GM23338 (cell line): Measurements from ENCODE around the gene KCNH8. TPM values are rescaled to one million over a fixed set of nuclear protein-coding genes. Genes with fewer than 3 reads are reported as not detected.

Experiments used
- ATAC-seq: fragments of 200-7000 bp; cut with Tn5 transposase; 3 replicates; pipeline ENCODE4 v1.9.1; 2020
- DNase-seq: peaks from one replicate; pipeline ENCODE4 v3.0.0-alpha.2; 2015; ENCODE audit warnings: low spot score
- H2AFZ ChIP-seq: fragments of 200-600 bp; sonication (generic); 2 replicates; pipeline ENCODE4 v1.8.0; 2016; ENCODE audit warnings: antibody characterized with exemption, mild to moderate bottlenecking, moderate library complexity
- H3F3A ChIP-seq: fragments of 200-600 bp; sonication (generic); replicated peaks from 2 replicates; pipeline ENCODE4 v1.8.0; 2017; ENCODE audit warnings: antibody characterized with exemption, mixed run types, low read depth
- H3K27ac ChIP-seq: fragments of 200-600 bp; sonication (generic); 2 replicates; pipeline ENCODE4 v1.6.1; 2016; ENCODE audit warnings: low read depth
- H3K27me3 ChIP-seq: fragments of 200-600 bp; sonication (generic); 2 replicates; pipeline ENCODE4 v1.8.0; 2016; ENCODE audit warnings: mild to moderate bottlenecking, mixed run types, moderate library complexity; ENCODE audit not compliant: insufficient read depth
- H3K36me3 ChIP-seq: fragments of 200-600 bp; sonication (generic); 2 replicates; pipeline ENCODE4 v1.8.0; 2016; ENCODE audit warnings: mild to moderate bottlenecking; ENCODE audit not compliant: insufficient read depth
- H3K4me1 ChIP-seq: fragments of 200-600 bp; sonication (generic); 2 replicates; pipeline ENCODE4 v1.8.0; 2016; ENCODE audit warnings: mild to moderate bottlenecking, moderate library complexity; ENCODE audit not compliant: insufficient read depth
- H3K4me2 ChIP-seq: fragments of 200-600 bp; sonication (generic); 2 replicates; pipeline ENCODE4 v1.7.1; 2017; ENCODE audit warnings: mixed run types
- H3K4me3 ChIP-seq: fragments of 200-600 bp; sonication (generic); 2 replicates; pipeline ENCODE4 v1.6.1; 2016; ENCODE audit warnings: mixed run types
- H3K79me2 ChIP-seq: fragments of 200-600 bp; sonication (generic); replicated peaks from 2 replicates; pipeline ENCODE4 v1.8.0; 2017; ENCODE audit warnings: mild to moderate bottlenecking; ENCODE audit not compliant: insufficient read depth
- H3K9me2 ChIP-seq: fragments of 200-600 bp; sonication (generic); 2 replicates; pipeline ENCODE4 v1.8.0; 2017; ENCODE audit not compliant: insufficient read depth
- H4K20me1 ChIP-seq: fragments of 200-600 bp; sonication (generic); replicated peaks from 2 replicates; pipeline ENCODE4 v1.8.0; 2017; ENCODE audit warnings: mild to moderate bottlenecking; ENCODE audit not compliant: insufficient read depth
- H3K27ac Mint-ChIP-seq: 2 replicates; pipeline ENCODE4 v1.8.0; 2020; ENCODE audit warnings: inconsistent platforms, mild to moderate bottlenecking, moderate library complexity, mixed read lengths
- H3K27me3 Mint-ChIP-seq: 3 replicates; pipeline ENCODE4 v1.8.0; 2022; ENCODE audit warnings: low read depth, mild to moderate bottlenecking, moderate library complexity, mixed read lengths, inconsistent platforms; ENCODE audit not compliant: insufficient read depth, poor library complexity
- H3K36me3 Mint-ChIP-seq: 3 replicates; pipeline ENCODE4 v1.8.0; 2021; ENCODE audit warnings: low read depth, mild to moderate bottlenecking, inconsistent platforms, moderate library complexity, mixed read lengths
- H3K4me1 Mint-ChIP-seq: 3 replicates; pipeline ENCODE4 v1.8.0; 2020; ENCODE audit warnings: mild to moderate bottlenecking, inconsistent platforms, mixed read lengths
- H3K4me3 Mint-ChIP-seq: 3 replicates; pipeline ENCODE4 v1.8.0; 2021; ENCODE audit warnings: moderate library complexity, mild to moderate bottlenecking, inconsistent platforms, mixed read lengths
- H3K9me3 Mint-ChIP-seq: 3 replicates; pipeline ENCODE4 v1.8.0; 2020; ENCODE audit warnings: moderate library complexity, mild to moderate bottlenecking, inconsistent platforms, mixed read lengths
- CTCF ChIP-seq, 2 experiments: fragments of 200-600 bp in 1 of 2; sonication (generic) in 1 of 2; conservative IDR thresholded peaks; 2 replicates each; pipeline versions ENCODE4 v1.5.1 to v1.6.1; 2016 to 2017; ENCODE audit warnings: antibody characterized with exemption in 2 of 2, low read depth in 2 of 2, mild to moderate bottlenecking in 2 of 2, moderate library complexity in 1 of 2
- ETS1 ChIP-seq: IDR thresholded peaks from 2 replicates; pipeline ENCODE4 v1.6.1; 2016; ENCODE audit warnings: antibody characterized with exemption
- EZH2 ChIP-seq: fragments of 200-600 bp; sonication (generic); IDR thresholded peaks from one replicate; pipeline ENCODE4 v1.8.0; 2017; ENCODE audit warnings: antibody characterized with exemption, mild to moderate bottlenecking, low read depth; ENCODE audit not compliant: unreplicated experiment
- EZH2phosphoT487 ChIP-seq: fragments of 200-600 bp; sonication (generic); IDR thresholded peaks from one replicate; pipeline ENCODE4 v1.8.1; 2018; ENCODE audit warnings: antibody characterized with exemption; ENCODE audit not compliant: unreplicated experiment
- JUNB ChIP-seq: IDR thresholded peaks from one replicate; pipeline ENCODE4 v1.6.1; 2016; ENCODE audit warnings: antibody characterized with exemption; ENCODE audit not compliant: unreplicated experiment
- NANOG ChIP-seq: IDR thresholded peaks from 2 replicates; pipeline ENCODE4 v1.6.1; 2016; ENCODE audit warnings: antibody characterized with exemption, borderline replicate concordance
- POLR2AphosphoS5 ChIP-seq: IDR thresholded peaks from 2 replicates; pipeline ENCODE4 v1.6.1; 2016; ENCODE audit warnings: antibody characterized with exemption, low read depth
- ZNF114 ChIP-seq: fragments of 250-450 bp; sonication (Bioruptor Pico); IDR thresholded peaks from 2 replicates; pipeline ENCODE4 v1.5.0; 2020; ENCODE audit warnings: mild to moderate bottlenecking, moderate library complexity
- ZNF331 ChIP-seq: fragments of 250-450 bp; sonication (Bioruptor Pico); IDR thresholded peaks from 2 replicates; pipeline ENCODE4 v1.5.0; 2020; ENCODE audit warnings: low read depth, mild to moderate bottlenecking, moderate library complexity
- polyA plus RNA-seq: library from polyadenylated mRNA; unstranded; fragments of >200 nt; fragmentation: Nextera tagmentation; extraction: Ambion mirVana; gene quantifications from 2 replicates; pipeline ENCODE4 v1.2.1, GENCODE V29; 2016
- total RNA-seq: library from RNA; depleted of rRNA; stranded (reverse); fragments of >200 nt; shearing (Covaris generic); gene quantifications from 2 replicates; pipeline ENCODE4 v1.2.3, GENCODE V29; 2014

Gene KCNH8
- total and polyA plus RNA-seq, 2 experiments from 2014 or later = 1.3 to 3.4 TPM

DNA sequence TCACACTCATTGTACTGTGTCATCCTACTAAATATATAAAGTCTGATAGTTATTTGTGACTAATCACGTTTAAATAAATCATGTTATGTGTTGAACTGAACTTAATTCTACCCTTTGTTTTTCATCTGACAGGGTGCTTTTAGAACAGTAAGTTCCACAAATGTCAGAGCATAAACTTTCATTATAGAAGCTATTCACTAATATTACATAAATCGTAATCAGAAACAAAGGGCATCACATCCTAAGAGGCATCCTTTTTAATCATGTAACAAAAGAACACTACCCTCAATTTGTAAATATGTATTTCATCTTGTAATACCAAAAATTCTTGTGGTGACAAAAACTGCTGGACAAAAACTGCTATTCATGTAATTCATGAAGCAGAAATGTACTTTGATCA is 50.8 kb downstream of the KCNH8 start:
- TF ChIP-seq CTCF (conservative IDR thresholded peaks at IDR 0.05; ENCODE audit: low read depth in 2 of 2) = no peak
- TF ChIP-seq NANOG = no peak
- no peak for TF ChIP-seq EZH2phosphoT487
- H3K36me3 ChIP-seq = no peaks in the 10 kb centered on the region
- no peak for ATAC-seq
- no peaks in the 10 kb centered on the region for H3K36me3 Mint-ChIP-seq
- no peaks in the 10 kb centered on the region for H3F3A ChIP-seq
- no peaks in the 10 kb centered on the region; the same call in 2 of the 3 replicates for H3K4me1 Mint-ChIP-seq
- H3K79me2 ChIP-seq = no peaks in the 10 kb centered on the region
- no peak overlapping the region for H3K4me2 ChIP-seq
- no peak overlapping the region for H2AFZ ChIP-seq
- no peak for DNase-seq
- H3K9me3 Mint-ChIP-seq = no peaks in the 10 kb centered on the region
- no peaks in the 10 kb centered on the region for H3K4me1 ChIP-seq
- H3K27ac Mint-ChIP-seq = no peak overlapping the region
- no peak overlapping the region for H3K4me3 ChIP-seq
- no peaks in the 10 kb centered on the region for H4K20me1 ChIP-seq
- H3K27ac ChIP-seq = no peak overlapping the region
- no peaks in the 10 kb centered on the region for H3K9me2 ChIP-seq
- H3K4me3 Mint-ChIP-seq = no peak overlapping the region
- no peaks in the 10 kb centered on the region for H3K27me3 Mint-ChIP-seq
- H3K27me3 ChIP-seq = no peaks in the 10 kb centered on the region

- H3K4me1 ChIP-seq = no peaks in the 10 kb centered on the region
- no peak overlapping the region for H3K4me3 Mint-ChIP-seq
- H4K20me1 ChIP-seq = no peaks in the 10 kb centered on the region
- H3K4me2 ChIP-seq = no peak overlapping the region
- H3K9me3 Mint-ChIP-seq = no peaks in the 10 kb centered on the region
- no peaks in the 10 kb centered on the region for H3K79me2 ChIP-seq
- no peaks in the 10 kb centered on the region for H3K9me2 ChIP-seq
- no peaks in the 10 kb centered on the region for H3F3A ChIP-seq
- H3K36me3 Mint-ChIP-seq = no peaks in the 10 kb centered on the region
- no peak overlapping the region for H3K4me3 ChIP-seq
- no peak for TF ChIP-seq ETS1
- no peak for TF ChIP-seq ZNF331
- no peak for TF ChIP-seq ZNF114 (CRISPR knock-in tag)
- no peak for TF ChIP-seq JUNB
- no peak for TF ChIP-seq EZH2
- no peak for TF ChIP-seq POLR2AphosphoS5
- TF ChIP-seq EZH2phosphoT487 = no peak
- H3K27me3 ChIP-seq = no peaks in the 10 kb centered on the region
- ATAC-seq (no peak), DNase-seq (no peak)
- no peaks in the 10 kb centered on the region for H3K27me3 Mint-ChIP-seq
- H3K27ac ChIP-seq = no peak overlapping the region
- no peak overlapping the region for H2AFZ ChIP-seq
- H3K36me3 ChIP-seq = no peaks in the 10 kb centered on the region
- no peaks in the 10 kb centered on the region; the same call in 2 of the 3 replicates for H3K4me1 Mint-ChIP-seq
- H3K27ac Mint-ChIP-seq = no peak overlapping the region
Measured at GRCh38 chr3:19202303-19202702, 54.0 kb downstream of the KCNH8 start.

GRCh38 chr3:19202754-19203153 is 54.4 kb downstream of the KCNH8 start:
- H3K4me1 Mint-ChIP-seq = no peaks in the 10 kb centered on the region; the same call in 2 of the 3 replicates
- no peak overlapping the region for H3K27ac Mint-ChIP-seq
- no peaks in the 10 kb centered on the region for H3K79me2 ChIP-seq
- H4K20me1 ChIP-seq = no peaks in the 10 kb centered on the region
- no peaks in the 10 kb centered on the region for H3K27me3 ChIP-seq
- no peaks in the 10 kb centered on the region for H3K9me2 ChIP-seq
- no peaks in the 10 kb centered on the region for H3K27me3 Mint-ChIP-seq
- H3K27ac ChIP-seq = no peak overlapping the region
- no peaks in the 10 kb centered on the region for H3K4me1 ChIP-seq
- DNase-seq (no peak), ATAC-seq (no peak)
- H2AFZ ChIP-seq = no peak overlapping the region
- no peaks in the 10 kb centered on the region for H3K9me3 Mint-ChIP-seq
- H3F3A ChIP-seq = no peaks in the 10 kb centered on the region
- H3K36me3 Mint-ChIP-seq = no peaks in the 10 kb centered on the region
- no peak overlapping the region for H3K4me3 ChIP-seq
- H3K4me2 ChIP-seq = no peak overlapping the region
- H3K36me3 ChIP-seq = no peaks in the 10 kb centered on the region
- no peak overlapping the region for H3K4me3 Mint-ChIP-seq
- TF ChIP-seq NANOG (no peak), CTCF (conservative IDR thresholded peaks at IDR 0.05; ENCODE audit: low read depth in 2 of 2) (no peak), EZH2 (no peak)
